Adipocyte (in vitro differentiated cells): Measurements from ENCODE around the gene SPRYD7.
A peak's percentile ranks its signal among the peaks of the same experiment; 100 is the strongest.

Source experiments
- DNase-seq: peaks from one replicate; pipeline ENCODE4 v3.0.0-alpha.2; 2015; ENCODE audit warnings: low read depth
- H3K27me3 ChIP-seq: replicated peaks from 2 replicates; pipeline ENCODE4 v1.7.0; 2013; ENCODE audit warnings: mild to moderate bottlenecking, low read length, moderate library complexity; ENCODE audit not compliant: control insufficient read depth, insufficient read depth
- H3K36me3 ChIP-seq: 2 replicates; pipeline ENCODE4 v1.7.0; 2013; ENCODE audit warnings: low read length, mild to moderate bottlenecking, moderate library complexity; ENCODE audit not compliant: control insufficient read depth, insufficient read depth, severe bottlenecking
- H3K4me1 ChIP-seq: 2 replicates; pipeline ENCODE4 v1.7.0; 2013; ENCODE audit warnings: mild to moderate bottlenecking, low read length, moderate library complexity; ENCODE audit not compliant: control insufficient read depth, insufficient read depth
- H3K4me3 ChIP-seq: 2 replicates; pipeline ENCODE4 v1.7.0; 2013; ENCODE audit warnings: mild to moderate bottlenecking, low read length, moderate library complexity
- H3K9ac ChIP-seq: 2 replicates; pipeline ENCODE4 v1.7.0; 2013; ENCODE audit warnings: mild to moderate bottlenecking, low read length, moderate library complexity
- H3K9me3 ChIP-seq: 2 replicates; pipeline ENCODE4 v1.7.0; 2013; ENCODE audit warnings: mild to moderate bottlenecking, low read length, moderate library complexity; ENCODE audit not compliant: control insufficient read depth

SPRYD7 gene

DNA sequence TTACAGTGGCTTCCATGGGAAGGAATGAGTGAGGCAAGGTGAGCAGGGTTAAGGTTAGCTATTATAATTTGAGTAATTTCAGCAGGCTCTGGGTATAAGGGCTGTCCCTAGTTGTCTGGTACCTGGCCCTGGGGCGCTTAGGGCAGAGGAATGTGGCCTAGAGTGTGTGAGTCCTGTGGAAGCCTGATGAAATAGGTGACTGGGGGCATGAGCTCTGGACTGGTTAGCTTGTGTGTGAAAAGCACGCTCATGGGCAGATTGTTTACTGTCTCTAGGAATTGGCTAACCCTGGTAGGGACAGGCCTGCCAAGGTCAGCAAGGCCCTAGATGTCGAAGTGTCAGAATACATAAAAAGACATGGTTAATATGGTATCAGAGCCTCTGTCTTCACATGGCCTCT, 42.5 kb downstream of the SPRYD7 start:
- Histone ChIP-seq H3K4me1 (no peaks in the 10 kb centered on the region), H3K36me3 (no peaks in the 10 kb centered on the region), H3K9ac (no peak overlapping the region), H3K27me3 (no peaks in the 10 kb centered on the region), H3K9me3 (peaks cover 3% of the 10 kb centered on the region), H3K4me3 (no peak overlapping the region)
- DNase-seq, result no peak

DNA sequence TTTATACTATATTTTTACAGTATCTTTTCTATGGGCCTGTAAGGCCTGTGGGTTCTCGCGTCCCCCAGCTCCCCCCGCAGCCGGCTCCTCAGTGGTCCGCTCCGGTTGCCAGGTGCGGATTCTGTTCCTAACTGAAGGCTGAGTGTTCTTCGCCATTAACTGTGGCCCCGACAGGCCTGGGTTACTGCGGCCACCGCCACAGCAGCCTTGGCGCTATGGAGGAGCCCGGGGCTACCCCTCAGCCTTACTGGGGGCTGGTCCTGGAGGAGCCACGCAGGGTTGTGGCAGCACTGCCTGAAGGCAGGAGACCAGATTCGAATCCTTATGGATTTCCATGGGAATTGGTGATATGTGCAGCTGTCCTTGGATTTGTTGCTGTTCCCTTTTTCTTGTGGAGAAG, 45.8 kb downstream of the SPRYD7 start:
- no peaks in the 10 kb centered on the region for H3K4me1 ChIP-seq
- H3K9me3 ChIP-seq, result peaks cover 4% of the 10 kb centered on the region
- no peaks in the 10 kb centered on the region for H3K27me3 ChIP-seq
- H3K9ac ChIP-seq, result no peak overlapping the region
- no peak for DNase-seq
- H3K4me3 ChIP-seq, result no peak overlapping the region
- H3K36me3 ChIP-seq, result no peaks in the 10 kb centered on the region

DNA sequence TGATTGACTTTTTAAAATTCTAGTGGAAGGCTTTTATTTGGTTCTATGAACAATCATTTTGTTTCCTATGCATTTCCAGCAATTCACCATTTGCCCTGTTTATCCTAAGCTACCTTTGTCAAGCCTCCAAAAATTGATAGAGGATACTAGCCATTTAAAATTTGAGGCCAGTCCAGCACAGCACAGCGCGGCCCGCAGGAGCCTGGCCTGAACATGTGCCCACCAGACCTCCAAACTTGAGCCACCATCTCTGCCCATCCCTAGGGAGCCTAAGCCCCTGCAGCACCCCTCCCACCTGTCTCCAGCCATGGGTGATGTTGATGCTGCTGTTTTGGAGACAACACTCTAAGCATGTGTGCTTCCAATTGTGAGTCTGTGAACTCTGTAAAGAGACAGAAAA, 57.5 kb downstream of the SPRYD7 start:
- Histone ChIP-seq H3K9ac (no peak overlapping the region), H3K4me3 (no peak overlapping the region), H3K27me3 (no peaks in the 10 kb centered on the region), H3K4me1 (no peaks in the 10 kb centered on the region), H3K36me3 (no peaks in the 10 kb centered on the region), H3K9me3 (peaks cover 40% of the 10 kb centered on the region)
- no peak for DNase-seq

DNA sequence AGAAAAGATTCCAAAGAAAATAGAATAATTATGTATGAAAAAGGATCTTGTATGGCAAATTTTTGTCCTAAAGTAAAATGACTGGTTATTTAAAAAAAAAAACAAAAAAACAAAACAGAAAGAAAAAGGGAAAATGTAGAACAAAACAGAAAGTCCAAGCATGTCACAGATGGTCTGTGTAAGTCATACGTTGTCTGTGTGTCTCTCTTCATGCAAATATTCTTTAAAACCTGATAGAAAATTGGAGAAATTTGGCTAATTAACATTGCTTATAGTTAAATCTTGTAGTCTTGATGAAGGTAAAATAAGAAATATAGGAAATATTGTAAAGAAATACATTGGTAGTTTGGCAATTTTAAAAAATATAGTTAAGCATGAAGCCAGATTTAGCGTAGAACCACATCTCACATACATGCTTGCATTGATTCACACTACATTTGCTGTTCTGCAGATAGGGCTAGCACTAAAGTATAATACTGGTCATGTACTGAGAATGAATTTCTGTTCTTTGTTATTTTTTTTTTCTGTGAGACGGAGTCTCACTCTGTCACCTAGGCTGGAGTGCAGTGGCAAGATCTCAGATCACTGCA, 58.4 kb downstream of the SPRYD7 start:
- Histone ChIP-seq H3K27me3 (no peaks in the 10 kb centered on the region), H3K4me1 (no peaks in the 10 kb centered on the region), H3K36me3 (no peaks in the 10 kb centered on the region), H3K9me3 (peaks cover 42% of the 10 kb centered on the region), H3K9ac (no peak overlapping the region), H3K4me3 (no peak overlapping the region)
- no peak for DNase-seq

DNA sequence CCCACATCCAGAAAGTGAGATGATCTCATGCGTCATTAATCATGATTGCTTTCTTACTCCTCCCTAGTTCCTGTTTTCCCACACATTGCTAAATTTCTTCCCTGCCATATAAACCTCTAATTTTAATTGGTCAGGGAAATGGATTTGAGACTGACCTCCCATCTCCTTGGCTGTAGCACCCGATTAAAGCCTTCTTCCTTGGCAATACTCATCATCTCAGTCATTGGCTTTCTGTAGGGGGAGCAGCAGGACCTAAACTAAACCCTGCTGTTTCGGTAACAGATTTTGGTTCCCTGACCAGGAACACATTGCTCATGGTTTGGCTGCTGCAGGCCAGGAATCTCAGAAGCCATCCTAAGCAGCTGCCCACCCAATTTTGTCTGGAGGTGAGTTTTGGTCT, 61.7 kb downstream of the SPRYD7 start:
- H3K9ac ChIP-seq, result no peak overlapping the region
- H3K4me3 ChIP-seq, result no peak overlapping the region
- DNase-seq, result no peak
- H3K9me3 ChIP-seq, result peaks cover 42% of the 10 kb centered on the region
- H3K27me3 ChIP-seq, result no peaks in the 10 kb centered on the region
- no peaks in the 10 kb centered on the region for H3K36me3 ChIP-seq
- no peaks in the 10 kb centered on the region for H3K4me1 ChIP-seq

DNA sequence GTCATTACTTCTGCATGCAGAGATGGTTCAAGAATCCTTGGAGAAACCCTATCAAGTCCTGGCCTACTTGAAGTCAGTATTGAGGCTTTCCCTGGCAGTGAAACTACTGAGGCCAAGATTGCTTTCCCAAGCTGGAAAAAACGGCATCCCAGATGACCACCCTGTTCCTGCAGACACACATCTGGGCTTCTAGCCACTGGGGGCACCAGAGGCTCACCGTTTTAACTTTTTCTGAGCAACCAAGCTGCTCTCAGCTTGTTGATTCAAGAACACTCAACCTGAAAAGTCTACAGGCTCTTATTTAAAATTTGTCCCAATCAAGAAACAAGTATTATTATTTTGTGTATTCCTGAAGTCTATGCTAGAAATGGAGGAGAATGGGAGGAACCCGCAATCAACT, 66.6 kb downstream of the SPRYD7 start:
- Histone ChIP-seq H3K9ac (no peak overlapping the region), H3K4me3 (no peak overlapping the region), H3K36me3 (no peaks in the 10 kb centered on the region), H3K27me3 (no peaks in the 10 kb centered on the region), H3K4me1 (no peaks in the 10 kb centered on the region), H3K9me3 (peaks cover 10% of the 10 kb centered on the region)
- peak; percentile 44 for DNase-seq

DNA sequence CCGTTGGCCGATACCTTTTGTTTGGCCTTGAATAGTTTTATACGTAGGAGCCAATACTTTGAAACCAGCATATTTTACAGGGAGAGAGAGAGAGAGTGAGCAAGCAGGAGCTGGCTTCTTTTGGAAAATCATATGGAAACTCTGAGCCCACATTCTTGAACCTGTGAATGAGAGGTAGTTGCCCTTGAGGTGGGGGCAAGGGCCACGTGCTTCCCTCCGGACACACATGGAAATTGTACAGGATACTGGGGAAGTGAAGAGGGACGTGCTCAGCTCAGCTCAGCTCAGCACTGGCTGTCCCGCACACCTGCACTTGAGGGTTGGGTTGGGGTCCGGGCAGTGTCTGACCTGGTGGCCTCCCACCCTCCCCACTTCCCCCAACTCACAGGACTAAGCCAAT, 68.3 kb downstream of the SPRYD7 start:
- Histone ChIP-seq H3K9me3 (no peaks in the 10 kb centered on the region), H3K27me3 (no peaks in the 10 kb centered on the region), H3K4me1 (no peaks in the 10 kb centered on the region), H3K4me3 (no peak overlapping the region), H3K9ac (no peak overlapping the region), H3K36me3 (no peaks in the 10 kb centered on the region)
- no peak for DNase-seq

DNA sequence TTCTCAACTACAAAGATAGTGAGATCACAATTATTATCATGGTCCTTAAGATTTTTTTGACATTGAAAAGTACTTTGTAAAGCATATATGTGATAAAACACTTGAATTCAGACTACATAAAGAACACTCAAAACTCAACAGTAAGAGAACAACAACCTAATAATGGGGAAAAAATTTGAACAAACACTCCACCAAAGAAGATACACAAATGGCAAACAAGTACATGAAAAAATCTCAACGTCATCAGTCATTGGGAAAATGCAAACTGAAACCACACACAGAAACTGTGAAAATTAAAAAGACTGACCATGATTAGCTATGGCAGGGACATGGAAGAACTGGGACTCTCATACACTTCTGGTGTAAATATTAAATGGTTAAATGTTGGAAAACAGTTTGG, 70.9 kb downstream of the SPRYD7 start:
- no peaks in the 10 kb centered on the region for H3K9me3 ChIP-seq
- no peaks in the 10 kb centered on the region for H3K27me3 ChIP-seq
- no peak for DNase-seq
- H3K4me1 ChIP-seq, result no peaks in the 10 kb centered on the region
- H3K4me3 ChIP-seq, result no peak overlapping the region
- H3K36me3 ChIP-seq, result no peaks in the 10 kb centered on the region
- no peak overlapping the region for H3K9ac ChIP-seq

DNA sequence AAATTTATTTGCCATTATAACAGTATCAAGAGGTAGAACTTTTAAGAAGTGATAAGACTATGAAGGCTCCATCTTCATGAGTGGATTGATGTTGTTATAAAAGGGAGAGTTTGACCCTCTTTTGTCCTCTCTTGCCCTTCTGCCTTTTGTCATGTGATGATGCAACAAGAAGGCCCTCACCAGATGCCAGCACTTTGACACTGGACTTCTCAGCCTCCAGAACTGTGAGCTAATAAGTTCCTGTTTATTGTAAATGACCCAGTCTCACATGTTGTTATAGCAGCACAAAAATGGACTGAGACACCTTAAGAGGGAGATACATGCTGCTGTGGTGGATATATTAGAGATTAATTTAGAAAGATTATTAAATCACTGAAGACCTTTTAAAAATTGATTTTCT, 71.6 kb downstream of the SPRYD7 start:
- no peak for DNase-seq
- Histone ChIP-seq H3K27me3 (no peaks in the 10 kb centered on the region), H3K9ac (no peak overlapping the region), H3K9me3 (no peaks in the 10 kb centered on the region), H3K4me1 (peaks cover 4% of the 10 kb centered on the region), H3K36me3 (no peaks in the 10 kb centered on the region), H3K4me3 (no peak overlapping the region)
